Mucosa of descending colon (tissue), 3 donors: Measurements from ENCODE around the gene JMJD7. TPM values are rescaled to one million over a fixed set of nuclear protein-coding genes. Genes with fewer than 3 reads are reported as not detected.

Experiments
- ATAC-seq: fragments of 200-7000 bp; cut with Tn5 transposase; one replicate; pipeline ENCODE4 v1.9.1; 2020; ENCODE audit warnings: mild to moderate bottlenecking, moderate library complexity
- DNase-seq, 3 donors: peaks; one replicate each; pipeline ENCODE4 v3.0.0-alpha.2; 2020
- H3K36me3 ChIP-seq: fragments of 200-600 bp; one replicate; pipeline ENCODE4 v1.8.0; 2021; ENCODE audit warnings: low read depth, mild to moderate bottlenecking
- H3K4me1 ChIP-seq: fragments of 200-600 bp; one replicate; pipeline ENCODE4 v1.8.0; 2021; ENCODE audit warnings: low read depth, mild to moderate bottlenecking
- H3K4me3 ChIP-seq: fragments of 200-600 bp; one replicate; pipeline ENCODE4 v1.8.0; 2021; ENCODE audit warnings: mild to moderate bottlenecking
- H3K9me3 ChIP-seq: fragments of 200-600 bp; one replicate; pipeline ENCODE4 v1.8.0; 2021; ENCODE audit warnings: mild to moderate bottlenecking
- CTCF ChIP-seq: fragments of 200-600 bp; IDR thresholded peaks from one replicate; pipeline ENCODE4 v1.8.0; 2022; ENCODE audit warnings: antibody characterized with exemption, mild to moderate bottlenecking
- intact Hi-C, 2 donors: fragments of 100-400 bp; cut with DNase I in 1 of 2; cut with micrococcal nuclease in 1 of 2; formaldehyde crosslinking; loops; one replicate each; pipeline versions ENCODE4 v1.11.0 to v1.11.1; 2022; cut with DNase I, micrococcal nuclease
- total RNA-seq, 3 donors: library from RNA; stranded (reverse); fragmentation: NEBNext Ultra II Directional in 2 of 3; extraction: Animal tissue kit (Norgen Biotek cat#: 25700) in 2 of 3; gene quantifications; one replicate each; pipeline versions ENCODE4 v1.2.1 to v1.2.4, GENCODE V29; 2021 to 2023
- donor health status: DM: no; HTN: no; CAD: no; lungs with moderate emphysema.
- donor health status: DM: no; HTN: no; CAD: no.
- donor health status: DM: no; HTN: yes; CAD: no.

Gene JMJD7
- total RNA-seq, 3 donors from 2014 or later: 9.8 to 15.2 (median 10.8) TPM

- ATAC-seq (no peak), DNase-seq (no peak)
- H3K9me3 ChIP-seq: no peaks in the 10 kb centered on the region
- TF ChIP-seq CTCF: no peak
- H3K4me3 ChIP-seq: no peak overlapping the region
- intact Hi-C loops: loop anchor here (5.0 kb wide), 2 partner anchors 41 to 256 kb away; partner anchors contain the start of genes MAPKBP1 (in 2 of the 2) and TYRO3 (in 1 of the 2)
- no peaks in the 10 kb centered on the region for H3K36me3 ChIP-seq
- no peaks in the 10 kb centered on the region for H3K4me1 ChIP-seq
These were observed 14.5 kb upstream of the JMJD7 start for GRCh38 chr15:41813426-41813825.

DNA sequence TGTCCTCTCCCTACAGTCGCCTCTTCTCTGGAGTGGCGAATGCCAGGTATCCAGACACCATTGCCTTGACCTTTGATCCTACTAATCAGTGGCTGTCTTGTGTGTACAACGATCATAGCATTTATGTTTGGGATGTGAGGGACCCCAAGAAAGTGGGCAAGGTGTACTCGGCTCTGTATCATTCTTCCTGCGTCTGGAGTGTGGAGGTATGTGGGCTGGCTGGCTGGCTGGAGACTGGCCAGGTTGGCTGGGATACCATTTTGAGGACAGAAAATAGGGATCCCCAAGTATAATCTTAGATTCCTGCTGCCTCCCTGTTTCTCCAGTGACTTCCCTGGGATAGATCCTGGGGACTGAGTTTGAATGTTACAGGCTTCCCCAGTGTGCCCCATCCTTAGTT lies 13.4 kb upstream of the JMJD7 start:
- H3K4me3 ChIP-seq: no peak overlapping the region
- H3K4me1 ChIP-seq: no peaks in the 10 kb centered on the region
- intact Hi-C loops: loop anchor here (5.0 kb wide), 2 partner anchors 42 to 257 kb away; partner anchors contain the start of genes MAPKBP1 (in 2 of the 2) and TYRO3 (in 1 of the 2)
- no peaks in the 10 kb centered on the region for H3K36me3 ChIP-seq
- H3K9me3 ChIP-seq: no peaks in the 10 kb centered on the region
- DNase-seq (no peak), ATAC-seq (no peak)
- no peak for TF ChIP-seq CTCF

- H3K9me3 ChIP-seq: no peaks in the 10 kb centered on the region
- no peak for ATAC-seq
- no peak for TF ChIP-seq CTCF
- no peak for DNase-seq
- no peak overlapping the region for H3K4me3 ChIP-seq
- no peaks in the 10 kb centered on the region for H3K36me3 ChIP-seq
- intact Hi-C loops: no loop called here
- no peaks in the 10 kb centered on the region for H3K4me1 ChIP-seq
These were observed 11.1 kb upstream of the JMJD7 start for GRCh38 chr15:41816788-41817187.

GRCh38 chr15:41817327-41817726 lies 10.6 kb upstream of the JMJD7 start:
- intact Hi-C loops: no loop called here
- ATAC-seq (no peak), DNase-seq (no peak)
- TF ChIP-seq CTCF: no peak
- Histone ChIP-seq H3K36me3 (no peaks in the 10 kb centered on the region), H3K4me3 (no peak overlapping the region), H3K9me3 (no peaks in the 10 kb centered on the region), H3K4me1 (no peaks in the 10 kb centered on the region)

- TF ChIP-seq CTCF: no peak
- H3K9me3 ChIP-seq: no peaks in the 10 kb centered on the region
- H3K4me3 ChIP-seq: no peak overlapping the region
- no peak for DNase-seq
- H3K4me1 ChIP-seq: no peaks in the 10 kb centered on the region
- H3K36me3 ChIP-seq: peaks cover 3% of the 10 kb centered on the region
- intact Hi-C loops: no loop called here
- no peak for ATAC-seq
These were observed 10.1 kb upstream of the JMJD7 start for GRCh38 chr15:41817781-41818180.

DNA sequence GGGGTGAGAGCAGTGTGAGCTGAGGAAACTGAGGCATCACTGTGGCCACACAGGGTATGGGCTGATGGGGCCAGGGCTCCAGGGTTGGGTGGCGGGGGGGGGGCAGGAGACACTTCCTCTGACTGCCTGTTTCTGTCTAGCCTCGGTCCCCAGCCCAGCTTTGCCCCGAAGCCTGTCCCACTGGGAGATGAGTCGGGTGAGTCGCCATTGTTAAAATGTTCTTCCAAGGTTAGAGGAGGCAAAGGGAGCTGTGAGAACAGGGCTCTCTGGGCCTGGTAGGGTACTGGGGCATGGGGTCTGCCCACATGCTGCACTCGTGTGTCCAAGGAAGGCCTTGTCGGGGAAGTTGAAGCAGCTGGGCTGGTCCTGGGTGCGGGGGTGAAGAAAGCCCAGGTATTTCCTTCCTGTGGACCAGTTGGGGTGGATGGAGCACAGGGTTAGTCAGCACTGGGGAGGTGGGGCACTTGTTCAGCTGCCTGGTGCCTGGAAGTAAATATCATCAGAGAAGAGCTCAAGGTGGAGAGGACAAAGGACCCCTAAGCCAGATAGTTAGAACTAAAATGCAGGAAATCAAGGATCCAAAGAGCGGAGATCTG lies 8.3 kb upstream of the JMJD7 start:
- peaks cover 3% of the 10 kb centered on the region for H3K36me3 ChIP-seq
- no peak for ATAC-seq
- no peak for TF ChIP-seq CTCF

More for the DNA sequence above, 8.3 kb upstream of the JMJD7 start:
- Histone ChIP-seq H3K9me3 (no peaks in the 10 kb centered on the region), H3K4me3 (no peak overlapping the region), H3K4me1 (no peaks in the 10 kb centered on the region)
- DNase-seq: no peak
- intact Hi-C loops: no loop called here
